Natural killer cell (primary cell): ENCODE measurements around the gene KIF16B. TPM values are rescaled to one million over a fixed set of nuclear protein-coding genes. Genes with fewer than 3 reads are reported as not detected.

Source experiments
- ATAC-seq, 3 donors: fragments of 150-1000 bp in 2 of 3; fragments of 200-7000 bp in 1 of 3; cut with Tn5 transposase; 1 replicate in 1 of 3; 2 replicates in 2 of 3; pipeline ENCODE4 v1.10.0; 2021; ENCODE audit warnings: mild to moderate bottlenecking in 2 of 3, moderate library complexity in 2 of 3
- DNase-seq, 2 donors: peaks; one replicate each; pipeline versions ENCODE4 v3.0.0 to v3.0.0-alpha.2; 2013 to 2021; ENCODE audit warnings: mixed read lengths in 1 of 2
- H3K27ac ChIP-seq: one replicate; pipeline ENCODE4 v1.5.1; 2013; ENCODE audit warnings: mild to moderate bottlenecking, low read length
- H3K27me3 ChIP-seq: one replicate; pipeline ENCODE4 v1.6.1; 2013; ENCODE audit warnings: low read length; ENCODE audit not compliant: control insufficient read depth, insufficient read depth
- H3K36me3 ChIP-seq: one replicate; pipeline ENCODE4 v1.6.1; 2013; ENCODE audit warnings: low read length; ENCODE audit not compliant: control insufficient read depth, insufficient read depth
- H3K4me1 ChIP-seq: one replicate; pipeline ENCODE4 v1.6.1; 2013; ENCODE audit warnings: low read length; ENCODE audit not compliant: control insufficient read depth, insufficient read depth
- H3K4me3 ChIP-seq: one replicate; pipeline ENCODE4 v1.5.1; 2013; ENCODE audit warnings: low read length
- H3K9me3 ChIP-seq: one replicate; pipeline ENCODE4 v1.6.1; 2013; ENCODE audit warnings: low read length; ENCODE audit not compliant: control insufficient read depth, insufficient read depth
- H3K27ac Mint-ChIP-seq, 2 donors: one replicate each; pipeline ENCODE4 v1.8.0; 2022; ENCODE audit warnings: mild to moderate bottlenecking in 2 of 2, mixed read lengths in 2 of 2, moderate library complexity in 1 of 2
- H3K27me3 Mint-ChIP-seq, 2 donors: one replicate each; pipeline ENCODE4 v1.8.0; 2022; ENCODE audit warnings: low read depth in 2 of 2, mixed read lengths in 2 of 2
- H3K36me3 Mint-ChIP-seq: one replicate; pipeline ENCODE4 v1.8.0; 2022; ENCODE audit warnings: mixed read lengths
- H3K4me1 Mint-ChIP-seq, 2 donors: one replicate each; pipeline ENCODE4 v1.8.0; 2022; ENCODE audit warnings: mixed read lengths in 2 of 2
- H3K4me3 Mint-ChIP-seq: one replicate; pipeline ENCODE4 v1.8.0; 2022; ENCODE audit warnings: mild to moderate bottlenecking, moderate library complexity, mixed read lengths
- H3K9me3 Mint-ChIP-seq, 2 donors: one replicate each; pipeline ENCODE4 v1.8.0; 2022; ENCODE audit warnings: mixed read lengths in 2 of 2
- WGBS: methylation state at CpG from one replicate; pipeline ENCODE4 v1.1.7; 2013; ENCODE audit warnings: missing lambda C conversion rate; ENCODE audit not compliant: insufficient coverage; 5-methylcytosine and 5-hydroxymethylcytosine counted together
- intact Hi-C: fragments of 100-400 bp; cut with micrococcal nuclease; formaldehyde crosslinking; loops from one replicate; pipeline ENCODE4 v1.14.2; 2022
- total RNA-seq, 4 donors: library from RNA; stranded (reverse); fragments of 120-200 nt in 1 of 4; gene quantifications; one replicate each; pipeline versions ENCODE4 v1.2.3 to v1.2.4, GENCODE V29; 2013 to 2022
- TF ChIP-seq, protein P1 (sequence below): fragments of 200-600 bp; IDR thresholded peaks from one replicate; pipeline ENCODE4 v1.8.0; 2022; ENCODE audit warnings: antibody characterized with exemption

Gene KIF16B
- total RNA-seq, 3 donors from 2014 or later (not counting 1 experiment from before 2014, with no cell fraction given) = 3.9 to 11.8 (median 9.2) TPM

DNA sequence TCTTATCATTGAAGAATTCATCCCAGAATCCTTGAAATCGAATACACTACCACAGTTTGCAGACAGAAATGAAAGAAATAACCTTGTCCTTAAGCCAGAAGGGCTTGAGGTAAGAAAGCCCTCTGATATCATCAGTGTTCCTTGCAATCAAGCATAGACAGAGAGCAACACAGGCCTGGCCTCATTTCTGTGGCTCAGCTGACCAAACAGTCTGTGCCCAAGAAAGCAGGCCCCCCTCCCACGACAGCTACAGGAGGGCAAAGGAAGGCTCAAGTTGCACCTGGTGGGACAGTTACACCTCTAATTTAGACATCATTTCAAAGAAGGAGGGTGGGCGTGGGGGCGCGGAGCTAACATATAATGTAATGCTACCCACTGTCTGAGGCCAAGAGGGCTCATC, 21.6 kb downstream of the KIF16B start:
- Mint-ChIP-seq H3K9me3 (no peaks in the 10 kb centered on the region), H3K27me3 (no peaks in the 10 kb centered on the region), H3K4me1 (peaks cover 6 to 26% of the 10 kb centered on the region in 2 donors), H3K4me3 (no peak overlapping the region), H3K36me3 (no peaks in the 10 kb centered on the region), H3K27ac (no peak overlapping the region)
- intact Hi-C loops = no loop called here
- no peak overlapping the region for H3K4me3 ChIP-seq
- H3K27ac ChIP-seq = no peak overlapping the region
- H3K27me3 ChIP-seq = no peaks in the 10 kb centered on the region
- no peak for ATAC-seq
- no peaks in the 10 kb centered on the region for H3K36me3 ChIP-seq
- WGBS = 84% methylated on average over 5 of the region's 5 CpGs
- no peak for DNase-seq
- H3K9me3 ChIP-seq = no peaks in the 10 kb centered on the region
- H3K4me1 ChIP-seq = no peaks in the 10 kb centered on the region
- TF ChIP-seq, protein P1, sequence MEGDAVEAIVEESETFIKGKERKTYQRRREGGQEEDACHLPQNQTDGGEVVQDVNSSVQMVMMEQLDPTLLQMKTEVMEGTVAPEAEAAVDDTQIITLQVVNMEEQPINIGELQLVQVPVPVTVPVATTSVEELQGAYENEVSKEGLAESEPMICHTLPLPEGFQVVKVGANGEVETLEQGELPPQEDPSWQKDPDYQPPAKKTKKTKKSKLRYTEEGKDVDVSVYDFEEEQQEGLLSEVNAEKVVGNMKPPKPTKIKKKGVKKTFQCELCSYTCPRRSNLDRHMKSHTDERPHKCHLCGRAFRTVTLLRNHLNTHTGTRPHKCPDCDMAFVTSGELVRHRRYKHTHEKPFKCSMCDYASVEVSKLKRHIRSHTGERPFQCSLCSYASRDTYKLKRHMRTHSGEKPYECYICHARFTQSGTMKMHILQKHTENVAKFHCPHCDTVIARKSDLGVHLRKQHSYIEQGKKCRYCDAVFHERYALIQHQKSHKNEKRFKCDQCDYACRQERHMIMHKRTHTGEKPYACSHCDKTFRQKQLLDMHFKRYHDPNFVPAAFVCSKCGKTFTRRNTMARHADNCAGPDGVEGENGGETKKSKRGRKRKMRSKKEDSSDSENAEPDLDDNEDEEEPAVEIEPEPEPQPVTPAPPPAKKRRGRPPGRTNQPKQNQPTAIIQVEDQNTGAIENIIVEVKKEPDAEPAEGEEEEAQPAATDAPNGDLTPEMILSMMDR = no peak

GRCh38 chr20:16548068-16548672, 25.1 kb downstream of the KIF16B start:
- ATAC-seq = no peak
- H3K27me3 ChIP-seq = no peaks in the 10 kb centered on the region
- Mint-ChIP-seq H3K4me1 (peaks cover 3 to 23% of the 10 kb centered on the region in 2 donors), H3K4me3 (no peak overlapping the region), H3K9me3 (no peaks in the 10 kb centered on the region), H3K27ac (no peak overlapping the region), H3K36me3 (no peaks in the 10 kb centered on the region), H3K27me3 (no peaks in the 10 kb centered on the region)
- TF ChIP-seq, protein P1 = no peak
- intact Hi-C loops = no loop called here
- WGBS = 91% methylated on average over 12 of the region's 12 CpGs
- H3K36me3 ChIP-seq = no peaks in the 10 kb centered on the region
- H3K4me3 ChIP-seq = no peak overlapping the region
- no peak overlapping the region for H3K27ac ChIP-seq
- no peaks in the 10 kb centered on the region for H3K4me1 ChIP-seq
- H3K9me3 ChIP-seq = no peaks in the 10 kb centered on the region
- DNase-seq = no peak

GRCh38 chr20:16544949-16545348, 28.3 kb downstream of the KIF16B start:
- H3K9me3 ChIP-seq = no peaks in the 10 kb centered on the region
- no peak overlapping the region for H3K4me3 ChIP-seq
- TF ChIP-seq, protein P1 = no peak
- no peaks in the 10 kb centered on the region for H3K27me3 Mint-ChIP-seq
- H3K36me3 ChIP-seq = no peaks in the 10 kb centered on the region
- H3K27ac ChIP-seq = no peak overlapping the region
- DNase-seq = no peak
- H3K27ac Mint-ChIP-seq = no peak overlapping the region
- ATAC-seq = no peak
- no peaks in the 10 kb centered on the region for H3K4me1 ChIP-seq
- H3K4me3 Mint-ChIP-seq = no peak overlapping the region
- H3K27me3 ChIP-seq = no peaks in the 10 kb centered on the region
- 86% methylated on average over 4 of the region's 4 CpGs for WGBS
- intact Hi-C loops = no loop called here
- H3K9me3 Mint-ChIP-seq = no peaks in the 10 kb centered on the region
- H3K4me1 Mint-ChIP-seq = peaks cover 5 to 19% of the 10 kb centered on the region in 2 donors
- H3K36me3 Mint-ChIP-seq = no peaks in the 10 kb centered on the region

DNA sequence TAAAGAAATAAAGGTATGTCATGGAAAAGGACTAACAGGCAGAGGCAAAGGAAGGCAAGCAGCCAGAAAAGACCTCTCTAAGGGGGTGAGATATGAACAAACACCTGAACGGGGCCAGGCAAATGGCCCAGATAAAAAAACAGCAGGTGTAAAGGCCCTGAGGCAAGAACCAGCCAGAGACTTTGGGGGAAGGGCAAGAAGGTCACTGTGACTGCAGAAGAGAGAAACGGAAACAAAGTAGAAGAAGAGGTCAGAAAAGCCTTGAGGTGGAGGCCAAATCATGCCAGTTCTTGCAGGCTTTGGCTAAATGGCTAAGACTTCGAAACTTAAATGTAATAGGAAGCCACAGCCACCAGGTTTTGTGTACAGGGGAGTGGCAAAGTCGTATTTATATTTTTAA, 30.8 kb downstream of the KIF16B start:
- Mint-ChIP-seq H3K9me3 (no peaks in the 10 kb centered on the region), H3K4me1 (peaks cover 5 to 12% of the 10 kb centered on the region in 2 donors), H3K36me3 (no peaks in the 10 kb centered on the region), H3K27me3 (no peaks in the 10 kb centered on the region), H3K27ac (no peak overlapping the region), H3K4me3 (no peak overlapping the region)
- Histone ChIP-seq H3K36me3 (no peaks in the 10 kb centered on the region), H3K9me3 (no peaks in the 10 kb centered on the region), H3K4me1 (no peaks in the 10 kb centered on the region), H3K4me3 (no peak overlapping the region), H3K27me3 (no peaks in the 10 kb centered on the region), H3K27ac (no peak overlapping the region)
- WGBS = 85% methylated on average over 4 of the region's 4 CpGs
- intact Hi-C loops = no loop called here
- no peak for ATAC-seq
- TF ChIP-seq, protein P1 = no peak
- no peak for DNase-seq
